Measurements from ENCODE around the gene SLC30A9.

Gene SLC30A9

DNA sequence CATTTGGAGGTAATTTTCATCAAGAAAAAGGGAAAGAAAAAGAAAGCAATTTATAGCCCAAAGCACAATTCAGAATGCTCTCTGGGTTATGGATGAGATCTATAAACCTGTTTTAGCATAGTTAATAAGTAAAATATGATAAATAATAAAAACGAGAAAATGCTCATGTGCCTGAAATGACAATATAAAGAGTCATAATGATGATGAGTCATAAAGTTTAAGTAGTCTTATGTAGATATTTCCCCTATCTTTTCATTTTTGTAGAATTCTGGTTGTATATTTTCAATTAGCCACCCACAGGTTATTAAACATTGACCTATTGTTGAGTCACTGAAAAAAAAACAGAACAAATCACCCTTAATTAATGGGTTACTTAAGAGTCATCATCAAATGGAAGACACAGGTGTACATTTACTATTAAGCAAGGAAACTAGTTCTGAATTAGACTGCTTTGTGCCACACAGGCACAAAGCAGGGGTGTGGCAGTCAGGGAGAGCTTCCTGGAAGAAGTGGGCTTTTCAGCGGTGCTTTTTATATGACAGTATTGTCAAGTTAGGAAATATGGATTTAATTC, 132.8 kb downstream of the SLC30A9 start (continued):
- TF ChIP-seq SCRT1 (tag by site-specific recombination; IDR thresholded peaks at IDR 0.05; ENCODE audit: borderline replicate concordance) (no peak), ZNF423 (tag by site-specific recombination; IDR thresholded peaks at IDR 0.05) (no peak)

DNA sequence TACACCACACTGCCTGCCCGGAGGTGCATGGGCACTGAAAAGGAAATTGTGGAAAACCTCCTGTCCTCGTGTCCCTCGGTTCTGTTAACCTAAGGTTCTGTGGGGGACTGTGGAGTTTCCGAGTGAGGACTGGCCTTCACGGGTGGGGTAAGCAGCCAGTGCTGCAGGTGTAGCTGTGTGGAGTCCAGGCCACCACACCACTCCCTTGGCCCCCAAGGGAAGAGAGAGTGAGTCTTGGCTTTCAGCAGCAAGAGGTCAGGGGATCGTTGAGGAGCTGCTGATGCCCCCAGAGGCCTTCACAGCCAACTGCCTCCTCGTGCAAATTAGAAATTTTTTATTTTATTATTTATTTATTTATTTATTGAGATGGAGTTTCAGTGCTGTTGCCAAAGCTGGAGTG, 141.8 kb downstream of the SLC30A9 start:
- Histone ChIP-seq H3K27ac (ENCODE audit: extremely low read depth, low read depth, low read length) (no peak overlapping the region), H3K9me3 (ENCODE audit: control insufficient read depth, insufficient read depth, low read depth, low read length) (no peaks in the 10 kb centered on the region), H3K36me3 (ENCODE audit: control insufficient read depth in 2 of 2, insufficient read depth in 1 of 2, low read length in 2 of 2) (peaks cover 0 to 13% of the 10 kb centered on the region in 2 experiments; a peak in 1 of 3 replicates), H3K4me1 (ENCODE audit: control insufficient read depth, insufficient read depth, low read length) (no peaks in the 10 kb centered on the region), H3K4me3 (ENCODE audit: low read depth, low read length) (no peak overlapping the region)
- POLR2A ChIA-PET, result no interaction called here
- no peak for TF ChIP-seq SETDB1 (IDR thresholded peaks at IDR 0.05; ENCODE audit: insufficient read length, low read length)
- CTCF ChIA-PET, result no interaction called here

DNA sequence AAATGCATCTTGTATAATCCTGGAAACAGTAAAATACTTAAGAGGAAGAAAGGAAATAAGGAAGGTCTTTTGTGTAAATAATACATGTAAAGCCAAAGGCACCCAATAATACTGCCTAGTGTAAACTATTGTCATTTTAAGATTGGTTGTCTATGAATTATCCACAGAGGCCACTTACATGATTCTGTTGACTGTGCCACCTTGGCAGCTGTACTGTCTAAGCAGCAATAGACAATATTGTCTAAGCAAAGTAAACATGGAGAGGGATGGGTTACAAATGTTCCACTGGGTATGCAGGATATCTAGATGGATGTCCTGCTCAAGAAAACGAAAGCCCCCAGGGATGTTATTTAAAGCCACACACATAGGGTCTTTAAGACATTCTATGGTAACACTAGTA, 142.7 kb downstream of the SLC30A9 start:
- Histone ChIP-seq H3K4me1 (ENCODE audit: control insufficient read depth, insufficient read depth, low read length) (no peaks in the 10 kb centered on the region), H3K4me3 (ENCODE audit: low read depth, low read length) (no peak overlapping the region), H3K9me3 (ENCODE audit: control insufficient read depth, insufficient read depth, low read depth, low read length) (no peaks in the 10 kb centered on the region), H3K27ac (ENCODE audit: extremely low read depth, low read depth, low read length) (no peak overlapping the region), H3K36me3 (ENCODE audit: control insufficient read depth in 2 of 2, insufficient read depth in 1 of 2, low read length in 2 of 2) (peaks cover 0 to 13% of the 10 kb centered on the region in 2 experiments; a peak in 1 of 3 replicates)
- CTCF ChIA-PET, result no interaction called here
- POLR2A ChIA-PET, result no interaction called here
- TF ChIP-seq ZNF488 (tag by site-specific recombination; IDR thresholded peaks at IDR 0.05), result no peak
- TF ChIP-seq ZNF514 (tag by site-specific recombination; IDR thresholded peaks at IDR 0.05), result no peak
- no peak for TF ChIP-seq ZNF394 (tag by site-specific recombination; IDR thresholded peaks at IDR 0.05; ENCODE audit: borderline replicate concordance)
- no peak for TF ChIP-seq PRDM4 (tag by site-specific recombination; IDR thresholded peaks at IDR 0.05)
- no peak for TF ChIP-seq ZNF777 (tag by site-specific recombination; IDR thresholded peaks at IDR 0.05; ENCODE audit: borderline replicate concordance)
- no peak for TF ChIP-seq ZNF169 (tag by site-specific recombination; IDR thresholded peaks at IDR 0.05)
- TF ChIP-seq ZNF785 (tag by site-specific recombination; IDR thresholded peaks at IDR 0.05), result no peak
- no peak for TF ChIP-seq ZNF132 (tag by site-specific recombination; IDR thresholded peaks at IDR 0.05; ENCODE audit: borderline replicate concordance)
- TF ChIP-seq SCRT1 (tag by site-specific recombination; IDR thresholded peaks at IDR 0.05; ENCODE audit: borderline replicate concordance), result no peak
- no peak for TF ChIP-seq ZBTB26 (tag by site-specific recombination; optimal IDR thresholded peaks at IDR 0.05)
- TF ChIP-seq ZNF629 (tag by site-specific recombination; IDR thresholded peaks at IDR 0.05), result no peak
- TF ChIP-seq ZFP37 (tag by site-specific recombination; IDR thresholded peaks at IDR 0.05), result no peak
- TF ChIP-seq ZNF366 (tag by site-specific recombination; conservative IDR thresholded peaks at IDR 0.05), result no peak
- no peak for TF ChIP-seq REST (tag by site-specific recombination; IDR thresholded peaks at IDR 0.05)

All from HEK293 (cell line).